IPS-NIHi7 (cell line): ENCODE results near the gene PRMT5.
"Not testable (repeated sequence)": the region's sequence is repeated elsewhere in the genome, so short reads cannot be mapped to it uniquely, and the experiment has no call there.

Source experiments
- DNase-seq: peaks from one replicate; pipeline ENCODE4 v3.0.0; 2012; ENCODE audit warnings: mixed read lengths; ENCODE audit errors: extremely low spot score

PRMT5 gene

GRCh38 chr14:22932146-22932545 lies 3.0 kb upstream of the PRMT5 start:
- DNase-seq: no peak

GRCh38 chr14:22929961-22930364 lies 787 bp upstream of the PRMT5 start:
- DNase-seq: no peak

GRCh38 chr14:22928237-22929103 lies 706 bp downstream of the PRMT5 start:
- DNase-seq: no peak

- DNase-seq: no peak
Measured at GRCh38 chr14:22926316-22926715, 2.9 kb downstream of the PRMT5 start.

- DNase-seq: no peak
Measured at GRCh38 chr14:22925513-22925912, 3.7 kb downstream of the PRMT5 start.

- DNase-seq: no peak
Measured at GRCh38 chr14:22923746-22924145, 5.4 kb downstream of the PRMT5 start.

GRCh38 chr14:22922294-22922693 lies 6.9 kb downstream of the PRMT5 start:
- DNase-seq: no peak

- DNase-seq: no peak
Measured at GRCh38 chr14:22920697-22921096, 8.5 kb downstream of the PRMT5 start.

- DNase-seq: no peak
Measured at GRCh38 chr14:22919601-22919921, 9.6 kb downstream of the PRMT5 start.

GRCh38 chr14:22918804-22919600 lies 10.2 kb downstream of the PRMT5 start, which contains the start of gene RBM23:
Gene RBM23, minus strand, starts transcription at chr14:22919149.
- peak; percentile 95 for DNase-seq

- no peak for DNase-seq
Measured at GRCh38 chr14:22915886-22916521, 13.2 kb downstream of the PRMT5 start.

- DNase-seq: not testable (repeated sequence)
Measured at GRCh38 chr14:22914836-22915235, 14.3 kb downstream of the PRMT5 start.

- no peak for DNase-seq
Measured at GRCh38 chr14:22910916-22911315, 18.3 kb downstream of the PRMT5 start.

- DNase-seq: no peak
Measured at GRCh38 chr14:22908601-22909000, 20.6 kb downstream of the PRMT5 start.

- no peak for DNase-seq
Measured at GRCh38 chr14:22907429-22907828, 21.7 kb downstream of the PRMT5 start.

- no peak for DNase-seq
Measured at GRCh38 chr14:22906073-22906472, 23.1 kb downstream of the PRMT5 start.

GRCh38 chr14:22905627-22906026 lies 23.5 kb downstream of the PRMT5 start:
- DNase-seq: no peak

GRCh38 chr14:22903742-22904087 lies 25.5 kb downstream of the PRMT5 start:
- no peak for DNase-seq

GRCh38 chr14:22901799-22902198 lies 27.4 kb downstream of the PRMT5 start:
- no peak for DNase-seq

- peak; percentile 71 for DNase-seq
Measured at GRCh38 chr14:22900081-22900799, 28.9 kb downstream of the PRMT5 start.

- no peak for DNase-seq
Measured at GRCh38 chr14:22898302-22899090, 30.7 kb downstream of the PRMT5 start.
